Neural cell (in vitro differentiated cells): ENCODE results near the gene TBC1D19. TPM values are rescaled to one million over a fixed set of nuclear protein-coding genes. Genes with fewer than 3 reads are reported as not detected.

Source experiments
- H2AFZ ChIP-seq: fragments of 200-600, 300-800 bp; sonication (generic), shearing (Covaris generic); 2 replicates; pipeline ENCODE4 v1.6.0; 2014; ENCODE audit warnings: low read depth, mild to moderate bottlenecking, antibody characterized with exemption, low read length, moderate library complexity
- H3F3A ChIP-seq: fragments of 200-600 bp; shearing (Covaris generic); 2 replicates; pipeline ENCODE4 v1.6.1; 2016; ENCODE audit warnings: mild to moderate bottlenecking, moderate library complexity, mixed read lengths, antibody characterized with exemption, low read length; ENCODE audit not compliant: insufficient read depth, poor library complexity, severe bottlenecking
- H3K27ac ChIP-seq: fragments of 200-600, 300-800 bp; sonication (generic), shearing (Covaris generic); 2 replicates; pipeline ENCODE4 v1.5.1; 2014; ENCODE audit warnings: mild to moderate bottlenecking, low read length, moderate library complexity
- H3K27me3 ChIP-seq: fragments of 300-800, 200-600 bp; sonication (generic), shearing (Covaris generic); 2 replicates; pipeline ENCODE4 v1.6.0; 2014; ENCODE audit warnings: mild to moderate bottlenecking, low read depth, low read length, moderate library complexity; ENCODE audit not compliant: insufficient read depth
- H3K36me3 ChIP-seq: fragments of 300-800, 200-600 bp; sonication (generic), shearing (Covaris generic); 2 replicates; pipeline ENCODE4 v1.5.1; 2014; ENCODE audit warnings: mild to moderate bottlenecking, antibody characterized with exemption, low read length, moderate library complexity; ENCODE audit not compliant: insufficient read depth
- H3K4me2 ChIP-seq: fragments of 300-800, 200-600 bp; sonication (generic), shearing (Covaris generic); 2 replicates; pipeline ENCODE4 v1.6.0; 2014; ENCODE audit warnings: mild to moderate bottlenecking, low read length
- H3K4me3 ChIP-seq: fragments of 300-800, 200-600 bp; sonication (generic), shearing (Covaris generic); 2 replicates; pipeline ENCODE4 v1.5.1; 2014; ENCODE audit warnings: mild to moderate bottlenecking, low read length, moderate library complexity
- H3K79me2 ChIP-seq: fragments of 200-600 bp; shearing (Covaris generic); replicated peaks from 2 replicates; pipeline ENCODE4 v1.6.0; 2014; ENCODE audit warnings: mild to moderate bottlenecking, low read length, moderate library complexity; ENCODE audit not compliant: insufficient read depth
- H3K9ac ChIP-seq: fragments of 300-800, 200-600 bp; sonication (generic), shearing (Covaris generic); 2 replicates; pipeline ENCODE4 v1.6.1; 2016; ENCODE audit warnings: mild to moderate bottlenecking, low read length, mixed read lengths
- H3K9me2 ChIP-seq: fragments of 200-600 bp; shearing (Covaris generic); 2 replicates; pipeline ENCODE4 v1.6.1; 2016; ENCODE audit warnings: mild to moderate bottlenecking, low read length, mixed read lengths; ENCODE audit not compliant: insufficient read depth
- H3K9me3 ChIP-seq: fragments of 200-600, 300-800 bp; sonication (generic), shearing (Covaris generic); 2 replicates; pipeline ENCODE4 v1.6.1; 2016; ENCODE audit warnings: mild to moderate bottlenecking, mixed run types, low read length, moderate library complexity, mixed read lengths
- H4K20me1 ChIP-seq: fragments of 200-600 bp; shearing (Covaris generic); 2 replicates; pipeline ENCODE4 v1.6.1; 2016; ENCODE audit warnings: mild to moderate bottlenecking, mixed run types; ENCODE audit not compliant: insufficient read depth
- CTCF ChIP-seq: fragments of 450-650 bp; IDR thresholded peaks from 2 replicates; pipeline ENCODE4 v1.5.1; 2014; ENCODE audit warnings: antibody characterized with exemption, mild to moderate bottlenecking, moderate library complexity; ENCODE audit not compliant: poor library complexity, severe bottlenecking
- EP300 ChIP-seq: fragments of 450-650 bp; conservative IDR thresholded peaks from 2 replicates; pipeline ENCODE4 v1.6.1; 2014; ENCODE audit warnings: antibody characterized with exemption, mild to moderate bottlenecking, moderate library complexity; ENCODE audit not compliant: poor library complexity, severe bottlenecking
- EZH2 ChIP-seq: fragments of 200-600, 300-800 bp; shearing (Covaris generic), sonication (generic); IDR thresholded peaks from 2 replicates; pipeline ENCODE4 v1.6.1; 2014; ENCODE audit warnings: antibody characterized with exemption, low read length, borderline replicate concordance, mild to moderate bottlenecking; ENCODE audit not compliant: insufficient read depth, poor library complexity, severe bottlenecking
- MXI1 ChIP-seq: fragments of 450-650 bp; conservative IDR thresholded peaks from 2 replicates; pipeline ENCODE4 v1.6.1; 2014; ENCODE audit warnings: antibody characterized with exemption, mild to moderate bottlenecking; ENCODE audit not compliant: poor library complexity, severe bottlenecking
- POLR2AphosphoS5 ChIP-seq: IDR thresholded peaks from 2 replicates; pipeline ENCODE4 v1.6.1; 2012
- RAD21 ChIP-seq: fragments of 450-650 bp; conservative IDR thresholded peaks from 2 replicates; pipeline ENCODE4 v1.6.1; 2014; ENCODE audit warnings: antibody characterized with exemption, mild to moderate bottlenecking, moderate library complexity
- SMC3 ChIP-seq: fragments of 450-650 bp; conservative IDR thresholded peaks from 2 replicates; pipeline ENCODE4 v1.6.1; 2014; ENCODE audit warnings: antibody characterized with exemption, mild to moderate bottlenecking, moderate library complexity; ENCODE audit not compliant: poor library complexity
- TAF1 ChIP-seq: IDR thresholded peaks from 2 replicates; pipeline ENCODE4 v1.6.1; 2012; ENCODE audit warnings: low read depth
- polyA plus RNA-seq: library from polyadenylated mRNA; depleted of rRNA; stranded (reverse); fragments of >200 nt; gene quantifications from 2 replicates; pipeline ENCODE4 v1.2.3, GENCODE V29; 2014
- TF ChIP-seq, protein P1 (sequence below): IDR thresholded peaks from 2 replicates; pipeline ENCODE4 v1.6.1; 2012; ENCODE audit warnings: borderline replicate concordance

Gene TBC1D19
- polyA plus RNA-seq, 1 donor from 2014 or later: 23.1 TPM

DNA sequence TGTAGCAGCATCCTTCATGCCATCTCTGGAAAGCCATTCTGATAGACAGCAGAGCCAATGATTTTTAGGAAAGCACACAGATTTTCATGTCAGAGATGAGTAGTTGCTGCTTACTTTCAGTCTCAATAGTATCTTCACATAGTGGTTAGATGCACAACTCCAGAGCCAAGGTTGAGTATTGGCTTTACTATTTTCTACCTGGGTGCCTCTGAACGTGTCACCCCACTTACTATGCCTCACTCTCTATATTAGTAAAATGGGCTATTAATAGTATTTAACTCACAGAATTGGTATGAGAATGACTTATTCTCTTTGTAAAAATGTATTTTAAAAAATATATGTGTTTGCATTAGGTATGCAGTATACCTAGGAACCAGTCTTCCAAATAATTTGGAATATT lies 168.0 kb downstream of the TBC1D19 start:
- H3K27ac ChIP-seq: no peak overlapping the region
- H3K79me2 ChIP-seq: no peaks in the 10 kb centered on the region
- H3K9me2 ChIP-seq: no peaks in the 10 kb centered on the region
- no peaks in the 10 kb centered on the region for H3K9me3 ChIP-seq
- TF ChIP-seq RAD21: no peak
- no peak for TF ChIP-seq TAF1
- TF ChIP-seq MXI1: no peak
- TF ChIP-seq, protein P1, sequence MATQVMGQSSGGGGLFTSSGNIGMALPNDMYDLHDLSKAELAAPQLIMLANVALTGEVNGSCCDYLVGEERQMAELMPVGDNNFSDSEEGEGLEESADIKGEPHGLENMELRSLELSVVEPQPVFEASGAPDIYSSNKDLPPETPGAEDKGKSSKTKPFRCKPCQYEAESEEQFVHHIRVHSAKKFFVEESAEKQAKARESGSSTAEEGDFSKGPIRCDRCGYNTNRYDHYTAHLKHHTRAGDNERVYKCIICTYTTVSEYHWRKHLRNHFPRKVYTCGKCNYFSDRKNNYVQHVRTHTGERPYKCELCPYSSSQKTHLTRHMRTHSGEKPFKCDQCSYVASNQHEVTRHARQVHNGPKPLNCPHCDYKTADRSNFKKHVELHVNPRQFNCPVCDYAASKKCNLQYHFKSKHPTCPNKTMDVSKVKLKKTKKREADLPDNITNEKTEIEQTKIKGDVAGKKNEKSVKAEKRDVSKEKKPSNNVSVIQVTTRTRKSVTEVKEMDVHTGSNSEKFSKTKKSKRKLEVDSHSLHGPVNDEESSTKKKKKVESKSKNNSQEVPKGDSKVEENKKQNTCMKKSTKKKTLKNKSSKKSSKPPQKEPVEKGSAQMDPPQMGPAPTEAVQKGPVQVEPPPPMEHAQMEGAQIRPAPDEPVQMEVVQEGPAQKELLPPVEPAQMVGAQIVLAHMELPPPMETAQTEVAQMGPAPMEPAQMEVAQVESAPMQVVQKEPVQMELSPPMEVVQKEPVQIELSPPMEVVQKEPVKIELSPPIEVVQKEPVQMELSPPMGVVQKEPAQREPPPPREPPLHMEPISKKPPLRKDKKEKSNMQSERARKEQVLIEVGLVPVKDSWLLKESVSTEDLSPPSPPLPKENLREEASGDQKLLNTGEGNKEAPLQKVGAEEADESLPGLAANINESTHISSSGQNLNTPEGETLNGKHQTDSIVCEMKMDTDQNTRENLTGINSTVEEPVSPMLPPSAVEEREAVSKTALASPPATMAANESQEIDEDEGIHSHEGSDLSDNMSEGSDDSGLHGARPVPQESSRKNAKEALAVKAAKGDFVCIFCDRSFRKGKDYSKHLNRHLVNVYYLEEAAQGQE: no peak
- TF ChIP-seq EZH2: no peak
- no peak for TF ChIP-seq EP300
- TF ChIP-seq CTCF: no peak
- no peak for TF ChIP-seq SMC3
- no peak for TF ChIP-seq POLR2AphosphoS5
- H3K36me3 ChIP-seq: peaks cover 11% of the 10 kb centered on the region
- no peak overlapping the region for H2AFZ ChIP-seq
- H3F3A ChIP-seq: no peaks in the 10 kb centered on the region
- no peak overlapping the region for H3K4me2 ChIP-seq
- H4K20me1 ChIP-seq: no peaks in the 10 kb centered on the region
- no peak overlapping the region for H3K9ac ChIP-seq
- no peak overlapping the region for H3K4me3 ChIP-seq
- H3K27me3 ChIP-seq: no peaks in the 10 kb centered on the region

DNA sequence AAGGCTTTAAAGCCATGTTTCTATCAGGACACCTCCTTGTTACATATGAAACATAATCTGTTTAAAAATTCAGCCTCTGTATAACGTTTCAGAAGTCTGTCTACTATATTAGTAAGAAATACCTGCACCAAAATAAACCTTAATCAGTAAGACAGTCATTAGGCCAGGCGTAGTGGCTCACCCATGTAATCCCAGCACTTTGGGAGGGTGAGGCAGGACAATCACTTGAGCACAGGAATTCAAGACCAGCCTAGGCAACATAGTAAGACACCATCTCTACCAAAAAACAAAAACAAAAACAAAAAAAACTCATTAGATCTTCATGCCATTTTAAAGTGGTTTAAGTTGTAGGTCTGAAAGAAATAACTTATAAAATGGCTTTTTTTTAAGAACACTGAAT lies 169.3 kb downstream of the TBC1D19 start:
- Histone ChIP-seq H3K9me3 (no peaks in the 10 kb centered on the region), H3K9me2 (no peaks in the 10 kb centered on the region), H3K27me3 (no peaks in the 10 kb centered on the region), H3K79me2 (no peaks in the 10 kb centered on the region), H3K4me2 (no peak overlapping the region), H3K27ac (no peak overlapping the region), H3F3A (no peaks in the 10 kb centered on the region), H2AFZ (no peak overlapping the region), H3K36me3 (peaks cover 10% of the 10 kb centered on the region), H4K20me1 (no peaks in the 10 kb centered on the region), H3K4me3 (no peak overlapping the region), H3K9ac (no peak overlapping the region)
- no peak for TF ChIP-seq MXI1
- TF ChIP-seq TAF1: no peak
- TF ChIP-seq RAD21: no peak
- TF ChIP-seq SMC3: no peak
- TF ChIP-seq POLR2AphosphoS5: no peak
- no peak for TF ChIP-seq EP300
- TF ChIP-seq, protein P1: no peak
- TF ChIP-seq CTCF: no peak
- TF ChIP-seq EZH2: no peak
